ENCODE results near the gene CD1D. TPM values are rescaled to one million over a fixed set of nuclear protein-coding genes. Genes with fewer than 3 reads are reported as not detected.
"Not testable (repeated sequence)": the region's sequence is repeated elsewhere in the genome, so short reads cannot be mapped to it uniquely, and the experiment has no call there.

CD1D gene
- not detected for polyA plus RNA-seq (2013, experiment 1 of 2; ENCODE audit: insufficient read length)
- polyA plus RNA-seq (2013, experiment 2 of 2; ENCODE audit: insufficient read length), result not detected

DNA sequence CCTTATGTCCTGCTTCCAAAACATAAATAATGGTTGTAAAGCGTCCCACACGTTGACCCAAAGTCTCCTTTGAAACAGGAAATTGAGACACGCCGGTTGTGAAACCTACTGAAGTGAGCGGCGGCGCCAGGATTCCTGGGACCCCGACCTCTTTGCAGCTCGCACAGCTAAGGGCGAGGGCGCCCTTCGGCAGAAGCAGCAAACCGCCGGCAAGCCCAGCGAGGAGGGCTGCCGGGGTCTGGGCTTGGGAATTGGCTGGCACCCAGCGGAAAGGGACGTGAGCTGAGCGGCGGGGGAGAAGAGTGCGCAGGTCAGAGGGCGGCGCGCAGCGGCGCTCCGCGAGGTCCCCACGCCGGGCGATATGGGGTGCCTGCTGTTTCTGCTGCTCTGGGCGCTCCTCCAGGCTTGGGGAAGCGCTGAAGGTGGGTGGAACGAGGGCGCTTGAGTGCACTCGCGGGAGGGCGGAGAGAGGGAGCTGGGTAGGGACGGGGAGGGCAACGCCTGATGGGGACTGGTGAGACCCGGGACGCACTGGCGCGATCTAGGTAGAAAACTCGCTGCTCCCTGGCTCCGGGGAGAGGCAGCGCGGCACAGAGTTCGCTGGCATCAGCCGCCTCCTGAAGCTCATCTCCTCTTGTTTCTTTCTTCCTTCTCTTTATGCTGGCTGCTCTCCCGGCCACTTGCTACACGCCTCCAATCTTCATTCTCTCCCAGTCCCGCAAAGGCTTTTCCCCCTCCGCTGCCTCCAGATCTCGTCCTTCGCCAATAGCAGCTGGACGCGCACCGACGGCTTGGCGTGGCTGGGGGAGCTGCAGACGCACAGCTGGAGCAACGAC lies at the start of gene CD1D:
Gene CD1D, plus strand, starts transcription at position 155 of the 836 bp plus-strand sequence. Its CDS starts 207 bp downstream, at position 362.
- DNase-seq, result no peak

DNA sequence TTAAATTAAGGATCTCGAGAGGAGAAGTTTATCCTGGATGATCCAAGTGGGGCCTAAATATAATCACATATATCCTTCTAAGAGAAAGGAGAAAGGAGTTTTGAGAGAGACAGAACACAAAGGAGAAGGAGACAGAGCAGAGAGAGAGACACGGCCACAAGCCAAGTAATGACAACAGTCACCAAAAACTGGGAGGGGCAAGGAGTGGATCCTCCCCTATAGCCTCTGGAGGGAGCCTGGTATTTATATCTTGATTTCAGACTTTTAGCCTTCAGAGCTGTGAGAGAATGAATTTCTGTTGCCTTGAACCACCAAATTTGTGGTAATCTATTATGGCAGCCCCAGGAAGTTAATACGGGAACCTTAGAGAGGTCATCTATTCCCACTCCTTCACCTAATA lies 49.5 kb upstream of the CD1D start:
- DNase-seq, result no peak

- no peak for DNase-seq
Measured at GRCh38 chr1:158140764-158141192, 39.9 kb upstream of the CD1D start.

- DNase-seq, result peak; percentile 57
Measured at GRCh38 chr1:158145173-158145719, 35.4 kb upstream of the CD1D start.

- peak; percentile 36 for DNase-seq
Measured at GRCh38 chr1:158146165-158146564, 34.5 kb upstream of the CD1D start.

- DNase-seq, result no peak
Measured at GRCh38 chr1:158146739-158147138, 34.0 kb upstream of the CD1D start.

DNA sequence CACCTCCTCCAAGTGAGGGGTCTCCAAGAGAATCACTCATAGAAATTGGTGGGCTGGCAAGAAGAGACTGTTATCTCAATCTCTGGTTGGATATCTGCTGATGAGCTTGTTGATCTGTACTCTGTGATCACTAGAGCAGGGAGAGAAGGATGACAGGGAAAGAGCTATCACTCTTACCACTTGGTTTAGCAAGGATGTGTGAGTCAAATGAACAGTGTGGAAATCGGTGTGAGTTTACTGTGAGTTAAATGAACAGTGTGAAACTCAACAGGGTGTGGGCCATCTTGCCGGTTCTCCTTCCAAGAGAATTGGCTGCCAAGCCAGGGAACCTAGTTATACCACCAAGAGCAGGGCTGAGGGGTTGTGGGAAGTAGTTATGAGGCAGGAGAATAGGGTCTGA lies 33.3 kb upstream of the CD1D start:
- DNase-seq, result no peak

DNA sequence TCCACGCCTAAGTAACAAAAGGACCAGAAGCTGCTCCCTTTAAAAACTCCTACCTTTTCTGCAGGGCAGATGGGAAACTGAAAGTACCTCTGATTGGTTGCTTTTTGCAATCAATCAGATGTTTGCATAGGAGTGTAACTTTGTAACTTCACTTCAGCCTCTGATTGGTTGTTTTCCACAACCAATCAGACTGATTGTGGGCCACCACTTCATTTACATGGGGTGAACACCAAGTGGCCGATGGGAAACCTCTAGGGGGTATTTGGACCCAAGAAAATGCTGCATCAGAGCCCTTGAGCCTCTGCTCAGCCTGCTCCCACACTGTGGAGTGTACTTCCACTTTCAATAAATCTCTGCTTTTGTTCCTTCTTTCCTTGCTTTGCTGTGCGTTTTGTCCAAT lies 32.8 kb upstream of the CD1D start:
- DNase-seq, result no peak

GRCh38 chr1:158148468-158148867 lies 32.2 kb upstream of the CD1D start:
- no peak for DNase-seq

DNA sequence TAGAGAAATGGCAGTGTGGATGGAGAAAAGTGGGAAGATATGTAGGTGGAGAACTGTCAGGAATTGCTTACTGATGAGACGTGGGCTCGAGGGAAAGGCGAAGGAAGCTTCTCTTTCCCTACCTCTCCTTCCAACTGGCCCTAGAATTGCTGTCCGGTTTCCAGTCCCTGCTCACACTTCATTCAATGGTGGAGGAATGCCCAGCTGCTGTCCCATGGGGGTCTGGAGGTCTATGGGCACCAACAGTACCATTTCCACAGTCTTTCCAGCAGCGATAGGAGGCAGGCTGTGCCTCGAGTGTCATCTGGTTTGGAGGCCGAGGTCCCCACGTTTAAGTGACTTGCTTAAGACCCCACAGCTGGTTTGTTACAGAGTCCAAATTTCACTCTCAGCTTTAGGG lies 31.5 kb upstream of the CD1D start:
- no peak for DNase-seq

GRCh38 chr1:158149577-158150269 lies 31.0 kb upstream of the CD1D start:
- peak; percentile 97 for DNase-seq

DNA sequence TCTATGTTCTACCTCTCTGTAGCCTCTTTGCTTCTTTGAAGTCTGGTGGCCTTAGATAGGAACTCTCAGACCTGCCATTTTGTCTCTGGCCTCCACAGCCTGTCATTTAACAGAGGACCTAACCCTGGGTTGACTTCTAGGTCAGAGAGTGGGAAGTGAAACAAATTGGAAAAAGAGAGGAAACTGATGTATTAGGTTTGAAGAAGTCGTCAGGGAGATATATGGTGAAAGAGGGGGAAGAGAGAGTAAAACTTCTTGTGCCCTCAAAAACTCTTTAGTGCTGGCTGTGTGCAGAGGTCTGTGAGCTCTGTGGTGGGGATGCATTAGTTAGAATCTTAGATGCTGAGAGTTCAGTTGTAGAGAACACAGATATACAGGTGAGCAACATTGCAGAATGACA lies 30.2 kb upstream of the CD1D start:
- no peak for DNase-seq

- peak; percentile 33 for DNase-seq
Measured at GRCh38 chr1:158153179-158153578, 27.5 kb upstream of the CD1D start.

DNA sequence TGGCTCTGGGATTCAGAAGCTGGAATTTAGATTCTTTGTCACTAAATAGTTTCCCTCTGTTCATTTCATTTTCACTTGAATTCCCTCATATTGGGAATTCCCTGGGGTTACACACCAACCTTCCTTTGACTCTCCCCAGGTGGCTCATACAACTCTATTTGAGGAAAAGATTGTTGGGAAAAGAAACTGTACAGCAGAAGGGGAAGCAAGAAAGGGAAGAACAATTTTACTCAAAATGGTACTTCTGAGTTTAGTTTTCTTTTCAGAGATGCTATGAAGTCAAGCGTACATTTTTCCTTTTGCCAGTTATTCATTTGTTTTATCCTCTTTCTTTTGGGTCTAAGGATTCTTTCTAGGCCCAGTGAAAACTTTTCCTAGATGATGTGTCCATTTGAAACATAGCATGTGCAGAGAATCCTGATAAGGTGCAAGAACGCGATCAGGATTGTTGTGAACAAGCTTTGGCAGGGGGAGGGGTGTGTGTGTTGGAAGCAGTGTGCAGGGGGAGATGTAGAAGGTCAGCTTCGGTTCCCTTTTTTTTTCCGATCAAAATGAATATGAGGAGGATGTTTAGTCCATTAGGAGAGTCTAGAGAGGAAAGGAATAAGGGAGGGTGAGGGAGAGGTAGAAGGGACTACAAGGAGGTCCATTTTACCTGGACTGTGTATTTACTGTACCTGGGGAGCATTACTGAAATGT lies 26.8 kb upstream of the CD1D start:
- DNase-seq, result no peak

DNA sequence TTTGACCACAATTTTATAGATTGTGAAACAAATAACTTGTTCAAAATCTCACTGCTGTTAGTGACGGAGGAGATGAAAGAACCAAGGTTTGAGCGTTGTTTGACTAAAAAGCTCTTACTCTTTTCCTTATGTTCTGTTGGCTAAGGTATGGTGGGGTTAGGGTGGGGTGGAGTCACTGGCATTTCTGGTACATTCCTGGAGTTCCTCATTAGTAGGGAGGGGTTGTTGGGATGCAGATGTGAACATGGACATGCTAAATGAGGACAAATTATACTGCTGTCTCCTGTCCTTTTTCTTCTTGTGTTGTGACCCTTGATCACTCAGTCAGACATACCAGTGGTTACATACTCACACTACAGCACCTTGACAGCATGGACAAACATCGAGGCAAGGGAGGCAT lies 26.2 kb upstream of the CD1D start:
- DNase-seq, result no peak

DNA sequence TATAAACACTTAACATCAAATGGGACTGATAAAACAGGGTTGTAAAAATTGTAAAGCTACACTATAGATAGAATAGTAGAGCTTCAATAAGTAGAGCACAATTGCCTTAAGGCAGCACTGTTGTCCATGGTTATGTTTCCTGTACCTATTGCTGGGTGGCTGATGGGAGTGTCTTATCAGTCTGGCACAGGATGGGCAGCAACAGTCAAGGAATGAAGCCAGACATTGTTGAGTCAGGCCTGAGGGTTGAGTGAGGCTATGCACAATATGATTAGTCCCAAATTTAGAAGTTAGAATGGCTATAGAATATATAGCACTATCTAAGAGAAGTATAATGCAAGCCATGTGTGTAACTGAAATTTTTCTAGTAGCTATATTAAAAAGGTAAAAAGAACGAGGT lies 25.0 kb upstream of the CD1D start:
- no peak for DNase-seq

DNA sequence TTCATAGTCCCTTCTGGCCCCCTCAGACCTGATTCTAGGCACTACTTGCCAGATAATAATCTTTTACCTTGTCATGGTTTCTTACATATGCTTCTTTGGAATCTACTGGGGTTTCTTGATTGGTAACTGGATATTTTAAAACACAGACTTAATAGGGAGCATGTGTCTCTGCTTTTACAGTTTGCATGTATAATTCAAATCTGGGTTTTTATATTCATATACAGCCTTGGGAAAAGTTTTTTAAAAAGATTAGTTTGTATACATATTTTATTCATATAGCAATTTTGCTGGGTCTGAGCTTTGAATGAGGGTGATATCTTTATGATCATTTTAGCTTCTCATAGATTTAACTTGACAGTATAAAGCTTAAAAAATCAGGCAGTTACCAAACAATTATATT lies 21.1 kb upstream of the CD1D start:
- no peak for DNase-seq

GRCh38 chr1:158161446-158161845 lies 19.2 kb upstream of the CD1D start:
- no peak for DNase-seq

DNA sequence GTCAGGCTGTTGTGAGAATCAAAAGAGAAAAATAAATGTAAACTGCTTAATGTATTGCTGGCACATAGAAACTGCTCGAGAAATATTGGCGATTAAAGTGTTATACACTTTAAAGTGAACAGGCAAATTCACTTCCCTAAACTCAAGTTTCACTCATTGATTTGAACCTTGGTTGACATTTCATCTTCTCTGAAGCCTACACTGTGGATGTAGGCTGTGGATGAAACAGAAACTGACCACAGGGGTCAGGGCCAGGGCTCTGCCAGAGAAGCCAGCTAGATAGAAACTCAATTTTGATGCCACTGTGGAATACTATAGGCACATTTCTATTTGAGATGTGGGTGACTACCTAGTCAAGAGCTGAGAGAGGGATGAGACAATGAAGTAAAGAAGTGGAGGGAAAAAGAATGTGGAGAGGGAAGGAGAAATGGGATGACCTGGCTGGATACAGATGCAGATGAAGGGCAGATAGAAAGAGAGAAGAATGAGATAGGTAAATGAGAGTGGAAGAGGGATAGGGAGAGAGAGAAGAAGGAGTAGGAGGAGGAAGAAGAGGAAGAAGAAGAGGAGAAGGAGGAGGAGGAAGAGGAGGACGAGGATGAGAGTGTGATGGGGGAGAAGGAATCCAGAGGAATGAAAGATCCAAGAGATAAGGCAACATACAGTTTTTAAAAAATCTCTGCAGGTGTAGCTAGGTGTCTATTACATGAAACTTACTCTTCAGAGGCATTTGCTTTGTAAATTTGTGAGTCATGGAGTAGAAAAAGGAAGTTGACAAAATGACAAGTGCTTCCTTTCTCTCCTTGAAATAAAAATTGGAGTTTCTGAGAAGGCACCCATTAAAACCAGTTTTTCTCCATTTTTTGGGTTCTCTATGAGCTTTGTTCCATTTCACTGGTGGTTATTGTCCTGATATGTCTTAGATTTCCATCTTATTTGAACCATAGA lies 17.4 kb upstream of the CD1D start:
- no peak for DNase-seq

DNA sequence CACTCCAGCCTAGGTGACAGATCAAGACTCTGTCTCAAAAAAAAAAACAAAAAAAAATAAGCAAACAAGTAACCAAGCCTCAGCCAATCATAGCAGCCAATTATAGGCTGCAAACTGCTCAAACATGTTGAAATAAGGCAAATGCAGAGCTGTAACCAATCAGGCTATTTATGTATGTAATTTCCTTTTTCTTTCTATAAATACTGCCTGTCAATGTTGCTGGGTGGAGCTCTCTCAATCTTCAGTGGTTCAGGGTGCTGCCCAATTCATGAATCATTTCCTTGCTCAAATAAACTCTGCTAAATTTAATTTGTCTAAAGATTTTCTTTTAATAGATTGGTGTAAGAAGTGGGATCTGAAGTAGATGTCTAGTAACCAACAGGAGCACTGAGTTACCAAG lies 11.6 kb upstream of the CD1D start:
- DNase-seq, result no peak

DNA sequence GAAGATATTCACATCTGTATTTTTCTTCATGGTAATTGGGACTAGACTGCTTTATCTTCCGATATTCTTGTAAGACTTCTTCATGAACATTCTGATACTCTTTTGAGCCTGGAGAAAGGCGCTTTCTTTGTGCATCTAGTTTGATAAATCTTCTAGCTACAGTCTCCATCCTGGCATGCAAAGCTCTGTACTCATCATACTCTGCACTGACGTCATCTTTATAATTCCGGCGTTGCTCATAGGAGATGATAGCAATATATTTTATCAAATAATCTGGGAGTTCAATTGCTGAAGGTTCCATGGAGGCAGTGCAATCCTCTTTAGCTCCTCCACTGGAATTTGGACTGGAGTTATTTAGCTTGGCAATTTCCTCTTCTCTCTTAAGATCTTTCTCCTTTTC lies 4.8 kb upstream of the CD1D start:
- not testable (repeated sequence) for DNase-seq

GRCh38 chr1:158176399-158176798 lies 4.3 kb upstream of the CD1D start:
- DNase-seq, result no peak

Data from fibroblast of skin of back (primary cell).